Peyer's patch (tissue), 4 donors: ENCODE data around the gene ZBTB14.

Source experiments
- CTCF ChIP-seq, 6 experiments: fragments of 450-650 bp in 4 of 6; fragments of 200-600 bp in 2 of 6; sonication (generic) in 1 of 6; IDR thresholded peaks; one replicate each; pipeline ENCODE4 v1.5.1; 2017 to 2019; ENCODE audit warnings: antibody characterized with exemption in 6 of 6, mild to moderate bottlenecking in 3 of 6, moderate library complexity in 1 of 6
- POLR2A ChIP-seq, 2 donors: fragments of 450-650 bp; IDR thresholded peaks; one replicate each; pipeline ENCODE4 v1.5.1; 2017; ENCODE audit warnings: antibody characterized with exemption in 2 of 2, mild to moderate bottlenecking in 2 of 2, moderate library complexity in 2 of 2

DNA sequence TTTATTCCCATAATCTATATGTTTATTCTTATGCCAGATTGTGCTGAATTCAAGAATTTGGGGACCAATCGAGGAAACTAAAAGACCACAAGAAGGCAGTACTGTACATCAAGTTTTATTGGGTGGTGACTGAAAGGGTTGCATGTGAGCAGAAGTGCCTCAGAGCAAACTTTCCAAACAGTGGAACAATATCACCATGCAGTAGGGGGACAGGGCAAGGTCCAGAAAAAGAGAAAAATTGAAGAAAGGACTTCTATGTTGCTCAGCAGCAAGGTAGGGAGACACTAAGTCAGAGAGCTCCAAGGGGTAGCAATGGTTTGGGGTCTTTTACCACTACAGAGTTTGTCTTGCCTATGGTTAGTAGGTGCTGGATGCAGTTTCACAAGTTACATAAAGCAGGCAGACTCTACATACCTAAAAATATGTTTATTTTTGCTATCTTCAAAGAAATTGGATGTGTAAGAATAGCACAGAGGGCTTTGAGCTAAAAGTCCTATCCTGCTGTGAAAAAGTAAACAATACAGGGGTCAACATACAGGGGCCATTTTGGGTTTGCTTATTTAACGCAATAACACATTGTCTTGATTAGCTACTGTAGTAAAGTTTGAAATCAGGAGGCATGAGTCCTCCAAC, 43.8 kb upstream of the ZBTB14 start:
- TF ChIP-seq CTCF (IDR thresholded peaks at IDR 0.05), result no peak
- TF ChIP-seq POLR2A (IDR thresholded peaks at IDR 0.05), result no peak
